ENCODE data around the gene TSR3. TPM values are rescaled to one million over a fixed set of nuclear protein-coding genes. Genes with fewer than 3 reads are reported as not detected.

TSR3 gene
- total RNA-seq, 4 donors from 2014 or later: 42.4 to 78.5 (median 61.9) TPM

DNA sequence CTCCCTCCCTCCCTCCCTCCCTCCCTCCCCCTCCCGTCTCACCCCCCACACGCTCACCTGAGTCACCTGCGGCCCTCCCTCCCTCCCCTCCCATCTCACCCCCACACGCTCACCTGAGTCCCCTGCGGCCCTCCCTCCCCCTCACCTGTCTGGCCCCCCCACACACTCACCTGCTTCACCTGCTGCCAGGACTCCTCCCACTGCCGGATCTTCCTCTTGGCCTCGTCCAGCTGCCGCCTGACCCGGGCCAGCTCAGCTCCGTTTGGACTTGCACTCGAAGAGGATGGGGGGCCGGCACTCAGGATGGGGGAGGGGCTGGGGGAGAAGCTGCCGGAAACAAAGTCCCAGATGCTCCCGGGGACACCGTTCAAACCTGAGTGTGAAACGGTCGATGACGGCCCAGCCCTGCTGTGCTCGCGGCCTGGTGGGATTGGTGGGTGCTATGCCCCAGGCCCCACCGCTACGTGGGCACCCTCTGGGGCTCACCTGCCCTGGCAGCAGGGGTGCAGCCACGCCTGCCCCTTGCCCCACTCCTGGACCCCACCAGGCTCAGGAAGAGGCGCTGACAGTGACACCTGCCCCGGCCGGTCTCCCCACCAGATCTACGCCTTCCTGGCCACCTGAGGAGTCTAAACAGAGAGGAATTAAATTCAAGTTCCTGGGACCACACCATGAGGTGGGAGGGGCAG lies 16.0 kb upstream of the TSR3 start:
- TF ChIP-seq, protein P1, sequence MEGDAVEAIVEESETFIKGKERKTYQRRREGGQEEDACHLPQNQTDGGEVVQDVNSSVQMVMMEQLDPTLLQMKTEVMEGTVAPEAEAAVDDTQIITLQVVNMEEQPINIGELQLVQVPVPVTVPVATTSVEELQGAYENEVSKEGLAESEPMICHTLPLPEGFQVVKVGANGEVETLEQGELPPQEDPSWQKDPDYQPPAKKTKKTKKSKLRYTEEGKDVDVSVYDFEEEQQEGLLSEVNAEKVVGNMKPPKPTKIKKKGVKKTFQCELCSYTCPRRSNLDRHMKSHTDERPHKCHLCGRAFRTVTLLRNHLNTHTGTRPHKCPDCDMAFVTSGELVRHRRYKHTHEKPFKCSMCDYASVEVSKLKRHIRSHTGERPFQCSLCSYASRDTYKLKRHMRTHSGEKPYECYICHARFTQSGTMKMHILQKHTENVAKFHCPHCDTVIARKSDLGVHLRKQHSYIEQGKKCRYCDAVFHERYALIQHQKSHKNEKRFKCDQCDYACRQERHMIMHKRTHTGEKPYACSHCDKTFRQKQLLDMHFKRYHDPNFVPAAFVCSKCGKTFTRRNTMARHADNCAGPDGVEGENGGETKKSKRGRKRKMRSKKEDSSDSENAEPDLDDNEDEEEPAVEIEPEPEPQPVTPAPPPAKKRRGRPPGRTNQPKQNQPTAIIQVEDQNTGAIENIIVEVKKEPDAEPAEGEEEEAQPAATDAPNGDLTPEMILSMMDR (IDR thresholded peaks at IDR 0.05): no peak
- no peak for ATAC-seq (ENCODE audit: low FRiP score)
- DNase-seq (ENCODE audit: low spot score): no peak

DNA sequence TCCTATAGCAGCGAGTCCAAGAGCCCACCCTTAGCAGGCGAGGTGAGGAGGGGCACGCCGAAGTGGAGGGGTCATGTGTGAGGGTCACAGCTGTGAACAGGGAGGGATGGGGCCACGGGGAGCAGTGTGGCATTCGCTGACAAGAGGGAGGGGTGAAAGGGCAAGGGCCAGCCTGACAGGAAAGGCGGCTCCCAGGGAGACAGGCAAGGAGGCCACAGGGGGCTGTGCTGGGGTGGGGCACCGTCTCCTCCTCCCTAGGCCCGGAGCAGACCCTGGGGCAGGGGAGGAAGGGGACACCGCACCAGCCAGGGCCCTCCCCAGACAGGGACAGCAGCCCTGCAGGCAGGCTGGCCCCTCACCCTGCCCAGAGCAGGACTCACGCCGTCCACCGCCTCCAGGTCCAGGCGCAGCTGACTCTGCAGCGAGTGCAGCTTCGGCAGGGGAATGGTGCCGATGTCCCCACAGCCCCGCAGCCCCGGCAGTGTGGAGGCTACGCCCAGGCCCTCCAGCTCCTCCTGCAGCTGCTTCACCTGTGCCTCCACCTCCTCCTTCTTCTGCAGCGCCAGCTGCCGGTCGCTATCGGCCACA lies 15.1 kb upstream of the TSR3 start:
- DNase-seq (ENCODE audit: low spot score): no peak
- ATAC-seq (ENCODE audit: low FRiP score): no peak
- TF ChIP-seq, protein P1 (IDR thresholded peaks at IDR 0.05): no peak

DNA sequence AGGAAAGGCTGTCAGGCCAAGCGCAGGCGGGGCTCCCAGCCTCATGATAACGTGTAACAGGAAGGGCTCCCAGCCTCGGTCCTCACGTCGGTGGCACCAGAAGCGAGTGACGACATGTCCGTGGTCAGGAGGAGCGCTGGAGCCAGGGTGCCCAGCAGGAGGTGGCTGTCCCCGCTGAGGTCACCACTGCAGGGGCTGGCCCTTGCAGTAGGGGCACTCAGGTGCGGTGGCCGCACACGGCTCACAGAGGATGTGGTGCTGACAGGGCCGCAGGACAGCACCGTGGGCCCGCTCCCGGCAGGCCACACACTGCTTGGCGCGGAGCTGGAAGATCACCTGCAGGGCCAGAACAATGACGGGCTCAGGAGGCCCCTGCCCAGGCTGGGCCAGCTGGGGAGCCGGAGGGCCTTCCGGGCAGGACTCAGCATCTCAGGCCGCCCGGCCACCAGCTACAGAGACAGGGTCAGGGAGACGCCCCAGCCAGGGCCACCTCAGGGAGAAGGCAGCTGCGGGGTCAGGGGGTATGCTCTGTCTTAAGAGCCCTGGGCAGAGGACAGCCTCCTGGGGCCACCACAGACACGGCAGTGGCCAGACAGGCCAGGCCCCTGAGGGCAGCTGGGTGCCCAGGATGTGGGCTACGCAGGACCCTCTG lies 14.5 kb upstream of the TSR3 start:
- DNase-seq (ENCODE audit: low spot score): no peak
- TF ChIP-seq, protein P1 (IDR thresholded peaks at IDR 0.05): no peak
- no peak for ATAC-seq (ENCODE audit: low FRiP score)

DNA sequence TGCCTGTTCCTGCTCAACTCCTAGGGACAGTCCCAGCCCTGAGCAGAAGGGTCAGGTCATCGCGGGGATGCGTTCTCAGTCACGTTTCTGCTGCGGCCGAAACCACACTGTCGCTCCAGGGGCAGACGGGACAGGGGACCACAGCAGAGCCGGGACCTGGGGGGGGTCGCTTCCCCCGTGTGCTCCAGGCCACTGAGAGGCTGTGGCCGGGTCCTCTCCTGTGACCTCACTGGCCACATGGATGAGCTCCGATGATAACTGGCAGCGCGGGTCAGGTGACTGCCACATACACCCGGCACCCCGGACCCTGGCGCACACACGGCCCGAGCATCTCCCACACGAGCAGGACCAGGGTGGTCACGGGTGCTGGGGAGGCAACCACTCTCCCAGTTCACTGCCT lies 12.8 kb upstream of the TSR3 start:
- TF ChIP-seq, protein P1 (IDR thresholded peaks at IDR 0.05): no peak
- no peak for ATAC-seq (ENCODE audit: low FRiP score)

DNA sequence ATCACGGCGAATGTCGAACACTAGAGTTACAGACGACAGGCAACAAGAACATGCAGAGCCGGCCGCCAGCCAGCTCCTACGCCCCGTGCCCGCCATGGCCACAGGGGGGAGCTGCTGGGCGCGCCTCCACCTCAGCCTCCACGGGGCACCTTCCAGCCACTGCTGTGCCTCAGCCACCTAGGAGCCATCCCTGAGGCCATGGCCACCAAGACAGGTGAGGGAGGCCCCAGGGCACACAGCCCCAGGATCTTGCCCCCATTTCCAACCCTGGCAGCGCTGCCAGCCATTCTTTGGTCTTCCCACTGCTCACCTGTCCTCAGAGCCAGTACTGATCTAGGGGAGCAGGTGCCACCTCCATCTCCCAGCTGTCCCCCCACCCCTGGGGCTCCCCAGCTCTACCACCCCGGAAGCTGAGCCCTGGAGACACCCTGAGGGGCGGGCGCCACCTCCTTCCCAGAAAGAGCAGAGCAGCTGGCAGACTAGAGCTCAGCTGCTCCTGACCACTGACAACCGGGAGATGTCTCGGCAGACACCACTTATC lies 11.9 kb upstream of the TSR3 start:
- TF ChIP-seq, protein P1 (IDR thresholded peaks at IDR 0.05): no peak
- ATAC-seq (ENCODE audit: low FRiP score) (no peak), DNase-seq (ENCODE audit: low spot score) (no peak)

More for the DNA sequence above, 12.8 kb upstream of the TSR3 start:
- no peak for DNase-seq (ENCODE audit: low spot score)

DNA sequence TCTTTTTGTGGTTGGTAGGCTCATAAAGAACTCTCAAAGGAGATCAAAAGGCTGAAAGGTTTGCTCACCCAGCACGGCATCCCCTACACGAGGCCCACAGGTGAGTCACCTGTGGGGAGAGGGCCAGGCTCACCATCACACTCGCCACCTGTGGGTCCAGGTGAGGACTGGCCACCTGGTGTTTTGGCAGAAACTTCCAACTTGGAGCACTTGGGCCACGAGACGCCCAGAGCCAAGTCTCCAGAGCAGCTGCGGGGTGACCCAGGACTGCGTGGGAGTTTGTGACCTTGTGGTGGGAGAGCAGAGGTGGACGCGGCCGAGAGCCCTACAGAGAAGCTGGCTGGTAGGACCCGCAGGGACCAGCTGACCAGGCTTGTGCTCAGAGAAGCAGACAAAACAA lies 11.1 kb upstream of the TSR3 start:
- DNase-seq (ENCODE audit: low spot score) (no peak), ATAC-seq (ENCODE audit: low FRiP score) (no peak)
- TF ChIP-seq, protein P1 (IDR thresholded peaks at IDR 0.05): no peak

Measured in omental fat pad (tissue), 4 donors.